T-helper 1 cell treated with Interleukin-12 subunit alpha and Interleukin-12 subunit beta and Interleukin-4 antibody, amounts not matched to agents 30 ng/mL and 1 ng/mL, for 36 hours (primary cell): ENCODE data around the gene CDC27. TPM values are rescaled to one million over a fixed set of nuclear protein-coding genes. Genes with fewer than 3 reads are reported as not detected.
"Not testable (repeated sequence)": the region's sequence is repeated elsewhere in the genome, so short reads cannot be mapped to it uniquely, and the experiment has no call there.

Source experiments
- intact Hi-C: fragments of 100-400 bp; cut with micrococcal nuclease; formaldehyde crosslinking; loops from one replicate; pipeline ENCODE4 v1.15.1; 2024
- total RNA-seq: library from RNA; stranded (reverse); gene quantifications from 2 replicates; pipeline ENCODE4 v1.2.3, GENCODE V29; 2022

The CDC27 gene
- total RNA-seq, 1 donor from 2014 or later, result 122 TPM

DNA sequence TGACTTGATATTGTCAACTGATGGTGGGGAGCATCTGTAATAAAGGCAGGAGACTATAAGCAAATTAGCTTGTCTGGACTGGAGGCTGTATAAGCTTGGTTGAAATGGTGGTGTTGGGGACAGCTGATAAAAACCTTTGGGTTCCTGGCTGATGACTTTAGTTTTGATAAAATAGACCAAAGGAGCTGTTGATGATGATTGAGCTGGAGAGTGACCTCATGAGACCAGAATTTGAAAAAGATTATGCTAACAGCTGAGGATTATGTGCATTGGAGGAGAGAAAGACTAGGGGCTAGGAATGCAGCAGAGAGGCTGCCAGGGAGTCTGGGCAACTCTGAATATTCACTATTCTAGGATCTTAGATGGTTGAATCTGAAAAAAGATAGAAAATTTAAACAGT is 8.7 kb upstream of the CDC27 start:
- intact Hi-C loops, result no loop called here

- intact Hi-C loops, result no loop called here
Measured at GRCh38 chr17:47193931-47194511, 4.9 kb upstream of the CDC27 start.

DNA sequence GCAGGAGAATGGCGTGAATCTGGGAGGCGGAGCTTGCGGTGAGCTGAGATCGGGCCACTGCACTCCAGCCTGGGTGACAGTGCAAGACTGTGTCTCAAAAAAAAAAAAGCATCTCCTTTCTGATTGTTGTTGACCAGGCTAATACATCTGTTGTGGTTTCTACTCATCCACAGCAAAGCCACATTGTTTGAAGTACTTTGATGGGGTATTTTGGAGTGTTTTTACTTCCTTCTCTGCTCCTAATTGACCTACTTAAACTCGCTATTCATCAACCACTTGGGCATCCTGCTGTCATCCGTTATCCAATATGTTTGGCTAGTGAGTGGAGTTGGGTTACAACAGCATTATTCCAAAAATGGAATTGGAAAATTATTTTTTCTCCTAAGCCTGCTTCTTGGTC is 3.5 kb upstream of the CDC27 start:
- intact Hi-C loops, result no loop called here

DNA sequence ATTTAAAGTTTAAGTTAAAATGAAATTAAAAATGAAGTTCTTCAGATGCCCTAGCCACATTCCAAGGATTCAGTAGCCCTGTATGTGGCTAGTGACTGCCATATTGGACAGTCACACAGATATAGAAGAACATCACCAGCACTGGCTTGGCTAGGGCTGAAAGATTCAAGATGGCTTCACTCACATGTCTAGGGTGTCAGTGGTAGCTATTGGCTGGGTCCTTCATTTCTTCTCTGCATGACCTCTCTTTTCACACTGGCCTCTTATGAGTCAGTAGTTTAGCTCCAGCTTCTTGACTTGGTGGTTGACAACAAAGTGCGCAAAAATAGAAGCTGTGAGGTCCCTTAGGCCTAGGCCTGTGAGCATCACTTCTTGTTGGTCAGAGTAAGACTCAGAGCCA is 1.7 kb upstream of the CDC27 start:
- intact Hi-C loops, result no loop called here

DNA sequence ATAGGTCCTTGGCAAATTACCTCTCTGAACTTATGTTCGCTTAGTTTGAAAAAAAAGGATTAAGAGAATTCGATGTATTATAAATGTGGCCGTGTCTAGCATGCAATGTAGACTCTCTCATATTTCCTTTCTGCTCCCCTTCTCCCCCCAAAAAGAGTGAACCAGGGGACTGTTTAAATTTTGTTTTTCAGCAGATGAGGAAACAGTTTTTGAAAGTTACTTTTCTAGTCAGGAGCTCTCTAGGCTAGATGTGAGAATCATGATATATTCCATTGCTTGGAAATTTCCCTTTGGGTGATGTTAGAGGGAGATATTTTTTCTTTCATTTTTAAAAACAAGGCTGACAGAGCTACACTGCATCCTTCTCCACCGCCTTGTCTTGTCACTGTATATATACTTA is 1.1 kb upstream of the CDC27 start:
- intact Hi-C loops, result no loop called here

DNA sequence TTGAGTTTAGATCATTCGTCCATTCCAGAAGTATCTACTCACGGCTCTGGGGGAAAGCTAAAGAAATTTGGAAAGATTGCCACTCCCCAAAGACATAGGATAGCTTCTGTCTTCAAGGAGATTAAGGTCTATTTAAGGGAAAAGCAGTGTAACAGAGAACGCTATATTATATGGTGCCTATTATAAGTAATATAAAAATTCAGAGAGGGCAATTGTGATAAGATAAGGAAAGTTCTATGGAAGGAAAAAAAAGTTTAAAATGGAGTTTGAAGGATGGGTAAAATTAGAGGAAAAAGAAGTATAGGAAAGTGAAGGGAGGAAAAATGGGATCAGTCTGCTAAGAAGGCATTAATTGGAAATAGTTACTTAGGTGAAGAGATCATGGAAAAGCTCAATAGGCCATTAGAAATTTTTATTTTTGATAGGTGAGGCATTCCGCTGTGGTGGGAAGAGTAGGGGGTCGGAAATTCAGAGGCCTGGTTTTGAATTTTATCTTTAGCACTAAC is 690 bp upstream of the CDC27 start:
- intact Hi-C loops, result loop anchor here (1.0 to 2.0 kb wide), 11 partner anchors 16 to 995 kb away; partner anchors contain the start of genes GOSR2, ITGB3 and KPNB1

- intact Hi-C loops, result loop anchor here (2.0 kb wide), 4 partner anchors 40 to 994 kb away; no protein-coding TSS in a partner anchor
Measured at GRCh38 chr17:47188271-47188875, 722 bp downstream of the CDC27 start.

DNA sequence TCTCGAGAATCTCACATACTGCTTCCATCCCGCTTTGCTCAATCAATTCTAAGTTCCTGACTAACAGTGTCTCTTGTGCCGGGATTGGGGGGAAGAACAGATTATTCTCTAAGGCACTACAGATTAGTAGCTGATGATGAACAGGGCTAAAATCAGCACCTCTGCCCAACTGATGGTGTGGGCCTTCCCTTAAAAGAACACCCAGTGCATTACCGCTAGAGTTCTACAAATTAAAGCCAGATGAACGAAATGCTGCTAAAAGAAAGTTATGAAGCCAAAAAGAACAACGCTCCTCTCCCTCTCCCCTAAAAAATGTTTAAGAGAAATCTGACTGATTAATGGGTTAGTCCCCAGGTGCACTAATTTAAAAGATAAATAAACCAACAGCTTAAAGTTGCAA is 4.4 kb downstream of the CDC27 start:
- intact Hi-C loops, result no loop called here

GRCh38 chr17:47180988-47181387 is 8.1 kb downstream of the CDC27 start:
- intact Hi-C loops, result not testable (repeated sequence)

DNA sequence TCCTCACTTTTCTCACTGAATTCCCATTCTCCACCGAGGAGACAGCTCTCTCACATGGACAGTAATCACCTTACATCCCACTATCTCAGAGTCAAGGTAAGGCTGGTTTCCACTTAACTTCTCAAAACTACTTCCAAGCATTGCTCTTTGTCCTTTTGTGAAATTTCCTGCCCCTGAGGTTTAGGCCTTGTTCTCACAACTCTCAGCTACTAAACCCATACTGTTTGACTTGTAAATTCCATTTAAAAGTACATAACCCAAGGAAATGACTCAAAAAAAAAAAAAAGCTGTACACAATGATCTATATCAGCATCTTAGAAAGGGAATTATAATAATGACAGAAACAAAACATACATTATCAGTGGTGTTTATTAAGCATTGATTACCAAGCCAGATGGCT is 8.8 kb downstream of the CDC27 start:
- intact Hi-C loops, result no loop called here

DNA sequence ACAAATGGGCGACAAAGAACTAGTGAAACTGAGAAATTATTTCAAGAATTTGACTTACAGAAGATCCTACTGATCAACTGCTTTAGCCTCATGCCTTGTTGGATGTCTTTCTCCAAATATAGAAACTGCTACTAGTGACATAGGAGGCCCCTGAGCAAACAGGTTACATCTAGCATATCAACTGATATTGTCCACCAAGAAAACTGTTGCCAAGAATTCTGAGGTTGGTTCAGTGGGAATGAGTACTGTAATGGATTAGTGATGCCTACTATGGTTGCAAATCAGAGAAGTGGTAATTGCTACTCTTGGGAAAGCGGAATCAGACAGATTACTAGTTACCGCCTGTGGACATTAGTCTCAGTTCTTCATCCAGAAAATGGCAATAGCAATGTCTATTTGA is 10.0 kb downstream of the CDC27 start:
- intact Hi-C loops, result no loop called here

GRCh38 chr17:47177261-47177660 is 11.8 kb downstream of the CDC27 start:
- intact Hi-C loops, result no loop called here

- intact Hi-C loops, result no loop called here
Measured at GRCh38 chr17:47176389-47176826, 12.7 kb downstream of the CDC27 start.

DNA sequence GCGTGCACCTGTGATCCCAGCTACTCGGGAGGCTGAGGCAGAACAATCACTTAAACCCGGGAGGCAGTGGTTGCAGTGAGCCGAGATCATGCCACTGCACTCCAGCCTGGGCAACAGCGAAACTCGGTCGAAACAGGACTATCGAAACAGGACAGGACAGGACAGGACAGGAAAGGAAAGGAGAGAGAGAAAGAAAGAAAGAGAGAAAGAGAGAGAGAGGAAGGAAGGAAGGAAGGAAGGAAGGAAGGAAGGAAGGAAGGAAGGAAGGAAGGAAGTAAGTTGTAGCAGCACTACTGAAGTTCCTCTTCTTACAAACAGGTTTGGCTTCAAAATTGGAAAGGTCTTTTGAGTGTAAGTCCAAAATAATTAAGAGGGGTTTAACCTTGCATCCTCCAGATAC is 14.3 kb downstream of the CDC27 start:
- intact Hi-C loops, result not testable (repeated sequence)

- intact Hi-C loops, result no loop called here
Measured at GRCh38 chr17:47172696-47173565, 16.2 kb downstream of the CDC27 start.

DNA sequence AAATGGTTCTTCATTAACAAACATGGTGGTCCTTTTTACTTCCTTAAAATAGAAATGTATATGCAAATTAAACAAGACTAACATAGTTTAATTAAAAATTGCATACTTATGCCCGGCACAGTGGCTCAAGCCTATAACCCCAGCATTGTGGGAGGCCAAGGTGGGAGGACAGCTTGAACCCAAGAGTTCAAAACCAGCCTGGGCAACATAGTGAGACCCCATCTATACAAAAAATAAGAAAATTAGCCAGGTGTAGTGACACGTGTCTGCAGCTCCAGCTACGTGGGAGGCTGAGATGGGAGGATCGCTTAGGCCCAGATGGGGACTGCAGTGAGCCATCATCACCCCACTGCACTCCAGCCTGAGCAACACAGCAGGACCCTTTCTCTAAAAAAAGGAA is 18.4 kb downstream of the CDC27 start:
- intact Hi-C loops, result no loop called here

DNA sequence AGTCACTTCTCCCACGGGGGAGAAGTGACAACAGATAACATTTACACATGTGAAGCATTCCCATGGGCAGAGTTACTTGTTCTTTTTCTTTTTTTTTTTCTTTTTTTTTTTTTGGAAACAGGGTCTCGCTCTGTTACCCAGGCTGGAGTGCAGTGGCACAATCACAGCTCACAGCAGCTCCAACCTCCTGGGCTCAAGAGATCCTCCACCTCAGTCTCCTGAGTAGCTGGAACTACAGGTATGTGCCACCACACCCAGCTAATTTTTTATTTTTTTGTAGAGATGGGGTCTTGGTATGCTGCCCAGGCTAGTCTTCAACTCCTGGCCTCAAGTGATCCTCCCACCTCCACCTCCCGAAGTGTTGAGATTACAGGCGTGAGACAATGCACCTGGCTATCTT is 20.2 kb downstream of the CDC27 start:
- intact Hi-C loops, result not testable (repeated sequence)

DNA sequence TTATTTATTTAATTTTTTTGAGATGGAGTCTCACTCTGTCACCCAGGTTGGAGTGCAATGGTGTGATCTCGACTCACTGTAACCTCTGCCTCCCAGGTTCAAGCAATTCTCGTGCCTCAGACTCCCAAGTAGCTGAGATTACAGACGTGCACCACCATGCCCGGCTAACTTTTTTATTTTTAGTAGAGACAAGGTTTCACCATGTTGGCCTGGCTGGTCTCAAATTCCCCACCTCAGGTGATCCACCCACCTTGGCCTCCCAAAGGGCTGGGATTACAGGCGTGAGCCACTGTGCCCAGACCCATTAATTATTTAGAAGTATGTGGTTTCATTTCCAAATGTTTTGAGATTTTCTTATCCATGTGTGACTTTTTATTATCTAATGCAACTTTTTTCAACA is 22.2 kb downstream of the CDC27 start:
- intact Hi-C loops, result not testable (repeated sequence)

DNA sequence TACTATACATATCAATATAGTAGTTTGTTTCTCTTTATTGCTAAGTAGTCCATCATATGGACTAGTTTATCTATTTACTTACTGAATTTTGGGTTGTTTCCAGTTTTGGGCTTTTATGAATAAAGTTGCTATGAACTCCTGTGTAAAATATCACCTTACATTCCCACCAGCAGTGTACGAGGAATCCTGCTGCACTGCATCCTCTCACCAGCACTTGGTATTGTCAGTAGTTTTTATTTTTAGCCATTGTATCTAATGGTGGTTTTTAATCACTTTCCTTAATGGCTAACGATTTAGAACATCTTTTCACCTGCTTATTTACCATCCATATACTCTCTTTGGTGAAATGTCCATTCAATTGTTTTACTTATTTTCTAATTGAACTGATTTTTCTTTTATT is 24.0 kb downstream of the CDC27 start:
- intact Hi-C loops, result no loop called here

- intact Hi-C loops, result no loop called here
Measured at GRCh38 chr17:47164263-47164662, 24.8 kb downstream of the CDC27 start.

GRCh38 chr17:47162013-47162622 is 27.0 kb downstream of the CDC27 start:
- intact Hi-C loops, result loop anchor here (2.0 kb wide), 1 partner anchor 153 kb away; no protein-coding TSS in a partner anchor

- intact Hi-C loops, result no loop called here
Measured at GRCh38 chr17:47159315-47159714, 29.8 kb downstream of the CDC27 start.
